HG03432 (cell line): Measurements from ENCODE around the gene NPFFR2.
A peak's percentile ranks its signal among the peaks of the same experiment; 100 is the strongest.

ENCODE experiments used
- ATAC-seq: cut with Tn5 transposase; IDR thresholded peaks from one replicate; pipeline ENCODE4 v1.9.1; 2021; ENCODE audit warnings: mild to moderate bottlenecking, moderate library complexity; ENCODE audit not compliant: unreplicated experiment

Gene NPFFR2

DNA sequence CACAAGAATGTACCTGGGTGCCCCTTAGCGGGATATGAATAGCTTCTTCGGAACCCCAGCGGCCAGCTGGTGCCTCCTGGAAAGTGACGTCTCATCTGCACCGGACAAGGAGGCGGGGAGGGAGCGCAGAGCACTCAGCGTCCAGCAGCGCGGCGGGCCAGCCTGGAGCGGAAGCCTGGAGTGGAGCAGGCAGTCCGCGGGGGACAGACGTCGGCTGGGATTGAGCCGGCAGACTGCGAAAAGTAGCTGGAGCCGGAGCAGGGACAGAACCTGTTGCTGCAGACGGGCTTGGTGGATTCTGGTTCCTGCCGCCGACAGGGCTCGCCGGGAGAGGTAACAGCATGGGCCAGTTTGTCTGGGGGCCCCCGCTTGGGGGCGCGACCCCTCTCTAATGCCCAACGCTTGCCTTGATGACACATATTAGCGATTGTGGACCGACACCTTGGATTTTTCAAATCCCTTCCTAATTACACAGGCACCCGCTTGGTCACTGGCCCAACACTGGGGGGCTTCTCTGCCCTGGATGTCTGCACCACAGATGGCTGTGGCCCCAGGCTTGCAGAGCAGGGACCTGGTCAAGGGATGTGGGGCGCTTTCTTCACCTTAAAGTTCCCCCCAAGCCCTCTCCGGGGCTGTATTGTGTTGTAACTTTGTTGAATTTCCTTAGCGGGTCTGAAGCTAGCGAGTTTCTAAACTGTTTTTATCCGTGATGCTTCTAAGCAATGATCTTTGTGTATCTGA lies at the start of gene NPFFR2:
Gene NPFFR2 (plus strand): TSS at position 133 of the 741 bp plus-strand sequence. CDS start 96,592 bp downstream, outside the sequence.
- ATAC-seq, result no peak

GRCh38 chr4:71992571-71993312 lies 39.1 kb upstream of the NPFFR2 start:
- ATAC-seq, result no peak

DNA sequence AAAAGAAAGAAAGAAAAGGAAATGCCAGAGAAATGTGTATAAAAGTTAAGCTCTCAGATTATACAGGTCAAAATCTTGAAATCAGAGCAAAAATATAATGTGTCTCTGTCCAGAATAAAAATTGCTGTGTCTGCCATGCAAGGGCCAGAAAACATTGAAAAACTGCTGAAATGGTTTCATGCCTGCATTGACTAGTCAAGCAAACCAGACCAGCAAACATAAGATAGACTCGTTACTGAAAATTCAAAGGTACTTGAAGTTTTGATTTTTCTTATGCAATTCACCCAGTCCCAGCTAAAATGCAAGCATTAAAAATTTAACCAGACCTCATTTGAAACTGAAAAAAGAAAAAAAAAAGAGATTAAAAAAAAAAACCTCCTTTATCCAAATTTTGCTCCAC lies 37.2 kb upstream of the NPFFR2 start:
- no peak for ATAC-seq

DNA sequence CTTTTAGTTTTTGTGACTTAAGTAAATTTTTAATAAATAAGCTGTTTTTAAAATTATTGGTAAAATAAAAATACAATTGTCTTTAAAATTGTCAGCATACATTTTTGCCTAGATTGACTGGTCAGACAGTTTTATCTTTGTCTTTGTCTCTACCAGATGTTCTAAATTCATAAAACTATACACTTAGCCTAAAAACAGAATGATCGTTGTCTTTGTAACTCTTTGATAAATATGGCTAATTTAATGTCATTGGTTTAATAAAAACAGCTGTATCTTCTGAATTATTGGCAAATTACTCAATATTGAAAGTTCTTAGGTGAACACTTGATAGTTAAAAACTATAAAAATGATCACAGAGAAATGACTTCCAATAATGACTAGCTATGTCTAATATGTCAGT lies 36.5 kb upstream of the NPFFR2 start:
- ATAC-seq, result no peak

GRCh38 chr4:72006586-72006985 lies 25.2 kb upstream of the NPFFR2 start:
- no peak for ATAC-seq

DNA sequence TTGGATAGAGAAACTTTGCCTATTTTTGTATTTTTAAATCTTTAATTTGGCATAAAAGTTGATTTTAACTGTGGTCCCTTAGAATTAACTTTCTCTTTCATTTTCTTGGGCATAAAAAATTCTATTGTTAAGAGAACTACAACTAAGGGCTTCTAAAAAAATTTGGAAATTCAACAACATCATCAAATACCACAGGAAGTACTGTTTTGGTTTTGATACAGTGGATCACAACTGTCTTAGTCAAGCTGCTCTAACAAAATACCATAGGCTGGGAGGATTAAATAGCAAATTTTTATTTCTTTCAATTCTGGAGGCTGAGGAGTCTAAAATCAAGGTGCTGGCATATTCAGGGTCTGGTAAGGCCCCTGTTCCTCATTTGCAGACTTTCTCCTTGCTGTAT lies 19.9 kb upstream of the NPFFR2 start:
- no peak for ATAC-seq

- no peak for ATAC-seq
Measured at GRCh38 chr4:72016011-72016410, 15.8 kb upstream of the NPFFR2 start.

GRCh38 chr4:72019688-72020087 lies 12.1 kb upstream of the NPFFR2 start:
- ATAC-seq, result peak; percentile 43

DNA sequence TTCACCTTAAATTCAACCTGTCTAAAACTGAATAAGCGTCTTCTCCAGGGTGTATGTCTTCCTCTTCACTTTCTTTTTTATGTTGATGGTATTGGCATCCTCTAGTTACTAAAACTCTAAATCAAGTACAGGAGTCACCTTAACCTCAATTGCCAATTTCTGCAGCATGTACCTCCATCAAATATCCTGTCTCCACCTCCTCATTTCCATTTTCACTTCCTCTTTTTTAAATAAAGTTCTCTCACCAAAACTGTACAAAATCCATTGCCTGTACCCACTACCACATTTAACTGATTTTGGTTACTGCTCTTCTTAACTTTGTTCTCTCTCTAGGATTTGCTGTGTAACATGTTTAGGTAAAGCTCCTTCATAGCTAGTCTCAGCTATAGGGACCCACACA lies 9.2 kb upstream of the NPFFR2 start:
- ATAC-seq, result no peak

GRCh38 chr4:72055566-72055965 lies 23.8 kb downstream of the NPFFR2 start:
- no peak for ATAC-seq

DNA sequence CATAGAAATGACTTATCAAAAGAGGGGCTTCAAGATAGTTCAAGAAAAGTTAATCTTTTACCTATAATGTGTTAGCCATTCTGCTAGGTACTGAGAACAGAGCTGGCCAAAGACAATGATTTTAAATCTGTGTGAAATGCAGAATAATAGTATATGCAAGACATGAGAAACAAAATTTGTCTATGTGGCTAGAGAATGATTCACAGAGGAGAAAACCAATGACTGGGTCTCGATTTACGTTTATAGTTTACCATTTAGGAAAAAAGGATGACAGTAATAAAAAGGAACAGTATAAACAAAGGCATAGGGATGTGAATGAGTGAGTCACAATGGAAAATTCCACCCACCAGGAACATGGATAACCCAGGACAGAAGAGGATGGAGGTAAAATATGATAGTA lies 31.9 kb downstream of the NPFFR2 start:
- no peak for ATAC-seq

DNA sequence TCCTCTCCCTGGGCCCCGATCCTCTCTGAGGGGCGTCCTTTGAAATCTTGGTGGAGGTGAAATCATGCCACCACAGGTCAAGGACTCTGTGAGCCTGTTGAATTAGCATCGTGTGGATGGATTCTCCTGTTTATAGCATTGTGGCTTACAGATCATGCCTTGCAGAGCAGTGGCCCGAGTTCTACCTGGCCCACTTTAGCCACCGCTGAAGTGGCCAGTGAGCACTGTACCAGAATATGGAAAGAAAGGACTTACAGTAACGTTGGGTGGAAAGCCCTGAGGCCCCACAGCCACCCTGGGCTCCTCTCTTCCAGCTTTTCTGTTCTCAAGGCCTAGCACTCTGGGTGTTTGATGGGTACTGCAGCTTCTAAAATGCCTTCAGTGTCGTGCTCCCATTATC lies 35.3 kb downstream of the NPFFR2 start:
- ATAC-seq, result no peak

GRCh38 chr4:72073816-72074215 lies 42.0 kb downstream of the NPFFR2 start:
- no peak for ATAC-seq

DNA sequence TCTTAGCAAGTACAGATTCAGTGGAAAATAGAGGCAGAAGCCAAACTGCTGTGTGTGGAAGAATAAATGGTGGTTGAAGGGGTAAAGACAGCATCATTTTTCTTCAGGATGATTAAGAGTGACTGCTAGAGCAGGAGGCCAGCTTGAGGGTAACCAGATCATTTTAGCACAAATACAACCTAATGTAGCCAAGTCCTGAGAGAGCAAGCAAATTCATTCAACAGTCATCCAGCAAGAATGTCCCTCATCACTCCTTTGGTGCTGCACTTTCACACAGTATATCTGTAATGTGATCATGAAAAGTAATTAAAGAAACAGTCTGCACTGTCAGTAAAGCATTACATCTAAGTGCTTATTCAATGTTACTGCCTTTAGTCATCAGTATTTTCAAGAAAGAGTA lies 44.8 kb downstream of the NPFFR2 start:
- no peak for ATAC-seq

DNA sequence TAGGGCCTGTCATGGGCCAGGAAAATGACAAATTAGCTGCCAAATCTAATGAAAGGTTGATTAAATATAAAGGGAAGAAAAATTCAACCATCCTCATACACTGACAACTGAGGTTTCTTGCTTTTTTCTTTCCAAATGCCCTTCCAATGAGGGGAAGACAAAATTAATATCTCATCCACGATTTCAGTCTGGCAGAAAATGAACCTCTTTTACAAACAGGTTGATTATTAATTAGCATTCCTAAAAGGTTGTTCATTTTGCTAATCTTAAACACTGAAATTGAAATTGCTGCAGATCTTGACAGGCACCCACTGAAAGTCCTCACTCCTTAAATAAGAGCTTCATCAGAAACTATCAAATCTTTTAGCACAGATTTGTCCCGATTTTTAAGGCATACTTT lies 45.5 kb downstream of the NPFFR2 start:
- no peak for ATAC-seq

DNA sequence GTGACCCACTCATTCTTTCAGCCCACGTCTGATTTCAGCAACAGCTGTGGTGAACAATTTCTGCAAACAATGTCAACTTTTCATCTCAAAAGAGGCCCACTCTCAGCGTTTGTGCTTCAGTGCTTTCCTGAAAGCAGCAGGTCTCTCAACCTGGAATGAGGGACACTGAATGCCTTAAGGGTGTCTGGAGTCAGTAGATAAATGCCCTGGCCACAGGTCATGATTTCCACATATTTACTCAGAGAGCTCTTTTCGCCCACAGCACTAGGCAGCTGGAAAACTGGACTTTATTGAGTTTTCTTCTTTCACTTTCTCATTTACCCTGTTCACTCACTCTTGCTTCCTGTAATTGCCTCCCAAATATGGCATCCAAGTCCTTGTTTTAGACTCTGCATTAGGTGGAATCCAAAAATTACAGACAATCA lies 52.8 kb downstream of the NPFFR2 start:
- peak; percentile 87 for ATAC-seq

GRCh38 chr4:72090606-72091005 lies 58.8 kb downstream of the NPFFR2 start:
- ATAC-seq, result peak; percentile 44

- ATAC-seq, result no peak
Measured at GRCh38 chr4:72094059-72094797, 62.4 kb downstream of the NPFFR2 start.

GRCh38 chr4:72107456-72107855 lies 75.7 kb downstream of the NPFFR2 start:
- ATAC-seq, result no peak

- no peak for ATAC-seq
Measured at GRCh38 chr4:72109364-72109763, 77.6 kb downstream of the NPFFR2 start.

- ATAC-seq, result peak; percentile 21
Measured at GRCh38 chr4:72109959-72110497, 78.2 kb downstream of the NPFFR2 start.
